GM12873 (cell line): Measurements from ENCODE around the gene CHD5.

Source experiments
- TF ChIP-seq, protein P1 (sequence below): IDR thresholded peaks from 2 replicates; pipeline ENCODE4 v1.5.1; 2012; ENCODE audit warnings: low read depth, mild to moderate bottlenecking, moderate library complexity, low read length, control low read depth; ENCODE audit not compliant: insufficient read depth; ENCODE audit errors: missing control alignments

CHD5 gene

DNA sequence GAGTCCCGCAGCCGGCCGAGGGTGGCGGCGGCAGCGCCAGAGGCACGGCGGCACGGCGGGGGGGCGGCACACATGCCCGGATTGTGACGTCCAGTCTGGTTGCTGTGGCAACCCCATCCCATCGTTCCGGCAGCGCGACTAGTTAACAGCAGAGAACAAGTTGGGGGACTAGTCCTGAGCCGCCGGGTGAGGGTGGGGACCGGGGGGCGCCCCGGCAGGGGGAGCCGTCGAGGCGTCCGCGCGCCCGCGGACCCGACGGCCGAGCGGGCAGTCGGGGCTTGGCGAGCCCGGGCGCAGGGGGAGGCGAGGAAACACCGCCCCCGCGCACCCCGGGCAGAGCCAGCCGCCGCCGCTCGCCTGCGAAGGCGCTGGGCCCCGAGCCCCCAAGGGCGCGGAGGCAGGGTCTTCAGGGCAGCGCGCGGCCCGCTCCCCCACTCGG, at the start of gene CHD5:
Gene CHD5 (minus strand): TSS at position 54 of the 439 bp plus-strand sequence. CDS start 298 bp downstream, outside the sequence.
- TF ChIP-seq, protein P1, sequence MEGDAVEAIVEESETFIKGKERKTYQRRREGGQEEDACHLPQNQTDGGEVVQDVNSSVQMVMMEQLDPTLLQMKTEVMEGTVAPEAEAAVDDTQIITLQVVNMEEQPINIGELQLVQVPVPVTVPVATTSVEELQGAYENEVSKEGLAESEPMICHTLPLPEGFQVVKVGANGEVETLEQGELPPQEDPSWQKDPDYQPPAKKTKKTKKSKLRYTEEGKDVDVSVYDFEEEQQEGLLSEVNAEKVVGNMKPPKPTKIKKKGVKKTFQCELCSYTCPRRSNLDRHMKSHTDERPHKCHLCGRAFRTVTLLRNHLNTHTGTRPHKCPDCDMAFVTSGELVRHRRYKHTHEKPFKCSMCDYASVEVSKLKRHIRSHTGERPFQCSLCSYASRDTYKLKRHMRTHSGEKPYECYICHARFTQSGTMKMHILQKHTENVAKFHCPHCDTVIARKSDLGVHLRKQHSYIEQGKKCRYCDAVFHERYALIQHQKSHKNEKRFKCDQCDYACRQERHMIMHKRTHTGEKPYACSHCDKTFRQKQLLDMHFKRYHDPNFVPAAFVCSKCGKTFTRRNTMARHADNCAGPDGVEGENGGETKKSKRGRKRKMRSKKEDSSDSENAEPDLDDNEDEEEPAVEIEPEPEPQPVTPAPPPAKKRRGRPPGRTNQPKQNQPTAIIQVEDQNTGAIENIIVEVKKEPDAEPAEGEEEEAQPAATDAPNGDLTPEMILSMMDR: no peak

DNA sequence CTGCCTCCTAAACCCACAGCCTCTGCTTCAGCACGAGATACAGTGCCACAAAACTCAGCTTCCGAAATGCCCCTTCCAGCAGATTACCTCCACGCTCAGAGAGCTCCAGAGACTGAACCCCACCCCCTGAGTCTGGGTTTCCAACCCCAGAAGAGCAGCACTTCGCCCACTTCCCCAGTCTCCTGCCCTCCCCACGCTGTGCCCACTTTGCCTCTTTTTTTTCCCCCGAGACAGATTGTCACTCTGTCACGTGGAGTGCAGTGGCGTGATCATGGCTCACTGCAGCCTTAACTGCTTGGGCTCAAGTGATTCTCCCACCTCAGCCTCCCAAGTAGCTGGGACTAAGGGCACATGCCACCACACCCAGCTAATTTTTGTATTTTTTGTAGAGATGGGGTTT, 45.5 kb upstream of the CHD5 start:
- TF ChIP-seq, protein P1: no peak

DNA sequence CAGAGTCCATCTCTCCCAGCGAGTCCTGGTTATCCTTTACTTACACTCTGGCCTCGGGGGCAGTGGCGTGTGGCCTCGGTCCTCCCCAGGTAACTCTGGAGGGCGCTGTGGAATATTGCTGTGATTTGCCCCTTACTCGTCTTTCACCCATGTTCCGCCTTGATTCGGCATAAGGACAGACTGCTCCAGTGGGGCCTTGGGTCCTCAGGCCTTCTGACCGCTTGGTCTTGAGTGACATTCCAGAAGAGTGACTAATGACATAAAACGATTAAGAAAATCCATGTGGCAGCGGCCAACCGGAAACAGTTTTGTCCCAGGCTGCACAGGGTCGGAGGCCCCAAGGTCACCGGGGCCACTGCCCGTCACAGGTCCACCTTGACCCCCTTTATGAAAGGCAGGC, 44.6 kb upstream of the CHD5 start:
- TF ChIP-seq, protein P1: no peak

DNA sequence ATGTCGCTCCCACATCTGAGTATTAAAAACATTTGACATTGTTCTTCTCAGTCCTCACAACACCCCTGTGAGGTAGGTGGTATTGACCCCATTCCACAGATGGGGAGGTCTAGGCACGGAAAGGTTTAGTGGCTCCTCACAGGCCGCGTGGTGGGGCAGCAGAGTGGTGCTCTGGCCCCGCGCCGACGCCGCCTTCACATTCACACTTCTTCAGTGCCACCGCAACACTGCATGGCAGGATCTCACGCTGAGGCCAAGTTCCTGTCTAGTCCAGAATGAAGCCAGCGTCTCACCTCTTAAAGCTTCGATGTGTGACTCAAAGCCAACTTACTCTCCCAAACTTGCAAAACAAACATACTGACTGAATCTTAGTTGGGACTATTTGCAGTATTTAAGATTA, 43.5 kb upstream of the CHD5 start:
- TF ChIP-seq, protein P1: no peak

DNA sequence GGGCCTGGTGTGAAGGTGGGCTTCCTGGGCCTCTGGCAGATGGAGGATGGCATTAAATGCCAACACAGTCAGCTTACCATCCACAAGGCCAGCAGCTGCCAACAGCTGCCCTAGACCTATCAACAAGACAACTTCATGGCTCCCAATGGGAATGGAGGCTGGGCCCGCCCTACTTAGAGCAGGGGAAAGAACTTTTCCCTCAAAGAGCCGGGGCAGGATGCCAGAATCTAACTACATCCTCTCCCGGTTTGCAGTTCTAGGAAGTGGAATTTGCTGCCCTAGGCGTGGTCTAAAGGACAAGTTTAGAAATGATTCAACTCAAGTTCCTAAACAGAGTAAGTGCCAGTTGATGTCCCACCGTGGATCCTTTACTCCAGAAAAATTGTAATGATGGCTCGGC, 42.5 kb upstream of the CHD5 start:
- TF ChIP-seq, protein P1: no peak

DNA sequence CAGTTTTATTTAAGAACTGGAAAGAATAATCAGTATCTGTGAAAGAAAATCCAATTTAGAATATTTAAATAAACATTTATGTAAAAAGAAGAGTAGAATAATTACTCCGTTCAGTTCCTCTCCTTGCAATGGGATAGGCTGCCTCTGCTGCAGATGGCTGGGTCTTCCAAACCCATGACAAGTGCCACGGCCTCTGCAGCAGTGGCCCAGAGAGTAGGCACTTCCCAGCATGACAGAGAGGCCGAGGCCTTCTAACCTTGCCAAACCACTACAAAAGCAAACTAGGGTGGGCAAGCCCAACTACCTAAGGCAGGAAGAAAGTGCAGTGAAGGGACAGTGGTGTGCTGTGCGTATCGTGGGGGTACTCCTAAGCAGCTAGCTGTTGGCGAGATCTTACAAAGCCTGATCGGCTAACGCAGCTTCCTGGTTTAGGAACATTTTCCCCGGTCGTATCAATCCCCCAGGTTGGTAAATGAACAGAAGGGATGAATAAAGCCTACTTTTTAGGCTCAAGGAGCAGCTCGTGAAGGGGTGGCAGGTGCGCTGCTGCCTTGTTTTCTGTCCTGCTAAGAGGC, 41.2 kb upstream of the CHD5 start:
- TF ChIP-seq, protein P1: no peak

DNA sequence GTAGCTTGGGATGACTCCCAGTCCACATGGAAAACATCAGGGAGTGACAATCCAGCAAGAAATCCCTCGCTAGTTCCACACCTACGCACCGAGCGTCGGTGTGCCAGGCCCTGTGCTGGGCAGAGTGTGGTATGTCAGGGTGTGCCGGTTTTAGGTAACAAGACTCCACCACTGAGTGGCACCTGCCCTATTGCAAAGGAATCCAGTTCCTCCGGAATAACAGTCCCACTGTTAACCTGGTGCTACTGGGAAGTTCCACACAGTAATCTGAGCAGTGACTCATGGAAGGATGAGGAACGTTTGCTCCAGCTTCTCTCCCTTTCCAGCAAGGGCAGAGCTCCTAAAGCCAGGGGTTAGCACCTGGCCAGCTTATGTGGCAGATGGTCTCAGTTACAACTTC, 40.1 kb upstream of the CHD5 start:
- TF ChIP-seq, protein P1: no peak
